ENCODE measurements around the gene CD36.

CD36 gene
- 249 to 1,295 (median 577) reads per million in 17 experiments for total RNA-seq

DNA sequence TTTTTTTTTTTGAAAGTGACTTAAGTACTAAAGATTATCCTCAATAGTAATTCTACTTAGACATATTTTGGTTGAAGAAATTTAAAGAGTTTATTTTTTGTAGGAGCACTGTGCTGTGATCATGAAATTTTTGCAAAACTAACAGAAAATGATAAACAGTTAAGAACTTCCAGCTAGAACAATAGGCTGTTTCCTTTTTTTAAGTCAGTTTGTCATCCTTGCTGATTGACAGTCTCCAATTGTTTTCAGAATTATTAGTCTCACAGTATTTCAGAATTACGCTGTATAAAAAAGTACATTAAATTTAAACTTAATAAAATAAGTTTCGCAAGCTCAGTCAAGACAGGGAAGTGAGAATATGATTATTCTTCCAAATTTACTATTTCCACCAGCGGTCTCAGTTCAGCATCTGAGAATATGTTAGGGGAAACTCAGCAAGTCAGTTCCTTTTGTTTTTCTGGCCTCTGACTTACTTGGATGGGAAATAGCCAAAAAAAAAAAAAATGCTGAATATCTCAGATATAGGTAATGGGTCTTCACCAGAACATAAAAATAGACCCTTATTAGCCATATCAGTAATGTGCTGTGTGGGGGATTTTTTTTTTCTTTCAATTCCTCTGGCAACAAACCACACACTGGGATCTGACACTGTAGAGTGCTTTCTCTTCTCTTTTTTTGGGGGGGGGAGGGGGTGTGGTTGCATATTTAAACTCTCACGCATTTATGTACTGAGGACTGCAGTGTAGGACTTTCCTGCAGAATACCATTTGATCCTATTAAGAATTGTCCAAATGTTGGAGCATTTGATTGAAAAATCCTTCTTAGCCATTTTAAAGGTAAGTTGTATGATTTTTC is at the start of gene CD36:
Gene CD36 (plus strand): TSS at position 732 of the 855 bp plus-strand sequence. CDS start 8,099 bp downstream, outside the sequence.
- DNase-seq: peak; percentile 77 to 94 (median 86)

GRCh38 chr7:80589631-80590030 is 48.8 kb upstream of the CD36 start:
- DNase-seq: no peak

DNA sequence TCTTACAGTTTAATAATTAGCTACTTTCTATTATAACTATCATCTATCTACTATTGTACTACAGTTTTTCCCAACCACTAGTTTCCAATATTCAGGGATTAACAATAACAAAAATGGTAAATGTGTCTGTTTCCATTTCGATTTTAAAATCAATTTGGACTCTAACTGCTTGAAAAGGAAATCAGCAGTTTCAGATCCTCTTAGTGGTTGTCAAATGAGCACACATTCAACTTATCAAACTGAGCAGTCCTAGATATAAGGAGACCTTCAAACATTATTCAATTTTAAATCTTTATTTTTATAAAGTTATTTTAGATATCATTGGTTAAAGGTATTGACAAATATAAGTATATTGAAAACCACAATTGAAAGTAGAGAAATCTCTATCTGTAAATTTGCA is 46.8 kb upstream of the CD36 start:
- DNase-seq: peak in 2 of 4 experiments; percentile 27 to 49

GRCh38 chr7:80593869-80594586 is 44.4 kb upstream of the CD36 start:
- no peak for DNase-seq

- DNase-seq: no peak
Observed at GRCh38 chr7:80596933-80597517, 41.4 kb upstream of the CD36 start.

DNA sequence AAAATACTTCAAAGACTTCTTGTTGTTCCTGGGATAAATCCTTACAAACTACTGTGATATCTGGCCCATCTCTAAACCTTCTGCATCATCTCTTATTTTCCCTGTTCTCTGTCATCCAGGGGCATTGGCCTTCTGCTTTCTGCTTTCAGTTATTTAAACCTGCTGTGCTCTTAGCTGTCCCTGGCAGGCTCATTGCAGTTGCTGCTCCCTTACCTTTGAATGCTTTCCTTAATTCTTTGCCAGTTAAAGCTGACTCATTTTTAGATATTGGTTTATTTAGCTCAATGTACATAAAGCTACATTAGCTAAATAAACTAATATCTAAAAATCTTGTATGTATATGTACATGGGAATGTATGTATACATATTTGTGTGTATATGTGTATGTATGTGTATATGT is 40.6 kb upstream of the CD36 start:
- DNase-seq: no peak

DNA sequence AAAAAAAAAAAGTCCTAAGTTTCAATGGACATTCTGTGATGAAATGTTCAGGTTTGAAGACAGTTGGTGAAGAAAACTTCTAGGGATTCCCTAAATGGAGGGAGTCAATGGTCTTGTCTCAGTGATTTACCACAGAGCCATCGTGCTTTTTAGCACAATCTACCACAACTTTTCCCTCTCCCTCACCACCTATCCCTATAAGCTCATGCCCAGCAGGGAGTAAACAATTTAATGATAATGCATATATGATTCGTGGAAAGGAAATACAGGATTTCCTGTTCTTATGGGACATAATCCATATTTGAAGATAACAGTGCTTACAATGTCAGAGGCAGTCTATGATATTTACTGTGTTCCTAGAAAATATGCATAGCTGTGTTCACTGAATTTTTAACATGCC is 38.4 kb upstream of the CD36 start:
- DNase-seq: no peak

GRCh38 chr7:80601999-80602398 is 36.4 kb upstream of the CD36 start:
- no peak for DNase-seq

- no peak for DNase-seq
Observed at GRCh38 chr7:80603940-80604339, 34.5 kb upstream of the CD36 start.

- DNase-seq: no peak
Observed at GRCh38 chr7:80604436-80604835, 34.0 kb upstream of the CD36 start.

- no peak for DNase-seq
Observed at GRCh38 chr7:80607136-80607535, 31.3 kb upstream of the CD36 start.

DNA sequence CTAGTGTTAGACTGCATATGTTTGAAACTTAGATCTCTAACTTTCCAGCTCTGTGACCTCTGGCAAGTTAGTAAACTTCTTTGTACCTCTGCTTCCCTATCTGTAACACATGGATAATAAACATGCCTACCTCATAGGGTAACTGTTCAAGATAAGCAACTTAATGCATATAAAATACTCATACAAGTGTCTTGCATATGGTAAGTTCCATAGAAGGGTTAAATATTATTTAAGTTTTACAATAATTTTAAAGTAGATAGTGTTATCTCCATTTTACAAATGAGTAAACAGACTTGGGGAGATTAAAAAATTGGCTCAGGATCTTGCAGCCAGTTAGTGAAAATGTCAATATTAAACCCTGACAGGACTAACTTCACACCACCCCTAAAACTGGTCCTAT is 30.1 kb upstream of the CD36 start:
- no peak for DNase-seq

- DNase-seq: no peak
Observed at GRCh38 chr7:80609751-80610150, 28.7 kb upstream of the CD36 start.

- DNase-seq: no peak
Observed at GRCh38 chr7:80611353-80611752, 27.1 kb upstream of the CD36 start.

GRCh38 chr7:80611779-80612178 is 26.7 kb upstream of the CD36 start:
- no peak for DNase-seq

- peak in 2 of 4 experiments; percentile 48 to 51 for DNase-seq
Observed at GRCh38 chr7:80612880-80613279, 25.6 kb upstream of the CD36 start.

GRCh38 chr7:80613519-80613918 is 24.9 kb upstream of the CD36 start:
- no peak for DNase-seq

DNA sequence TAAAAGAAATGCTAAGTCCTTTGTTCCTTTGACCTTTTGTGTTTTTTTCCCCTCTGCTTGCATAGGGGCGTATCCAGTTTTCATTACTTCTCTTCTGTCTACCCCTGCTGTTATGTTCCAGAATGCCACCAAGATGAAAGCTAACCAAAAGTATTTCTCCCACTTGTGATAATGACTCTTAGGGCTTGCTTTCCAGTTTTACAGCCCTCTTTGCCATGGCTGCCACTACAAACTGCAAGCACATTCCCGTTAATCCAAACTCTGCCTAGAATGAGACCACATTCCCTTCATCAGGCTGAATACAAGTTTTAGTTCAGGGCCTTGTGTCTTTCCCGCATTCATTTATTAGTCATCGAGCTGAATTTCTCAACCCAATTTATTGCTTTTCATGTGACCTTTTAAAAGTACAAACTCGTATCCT is 23.6 kb upstream of the CD36 start:
- peak in 2 of 4 experiments; percentile 28 to 46 for DNase-seq

- DNase-seq: peak; percentile 60 to 90 (median 73)
Observed at GRCh38 chr7:80618096-80618495, 20.3 kb upstream of the CD36 start.

GRCh38 chr7:80619741-80620140 is 18.7 kb upstream of the CD36 start:
- peak in 2 of 4 experiments; percentile 38 to 62 for DNase-seq

DNA sequence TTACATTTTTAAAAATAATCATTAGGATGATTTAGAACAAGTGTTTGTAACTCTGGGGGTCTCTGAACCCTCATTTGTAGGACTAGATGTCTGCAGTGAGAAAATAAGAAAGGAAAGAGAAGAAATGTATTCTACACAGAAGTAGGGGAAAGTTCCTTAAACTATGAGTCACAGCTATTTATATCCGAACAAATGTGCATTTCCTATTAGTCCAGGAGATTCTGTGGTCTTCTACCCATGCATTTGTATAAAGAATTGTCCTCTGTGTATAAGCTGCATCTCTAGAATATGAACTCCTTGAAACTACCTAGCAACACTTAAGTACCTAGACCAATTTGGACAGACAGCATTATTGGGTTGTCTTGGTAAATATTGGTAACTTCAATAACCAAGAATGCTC is 15.9 kb upstream of the CD36 start:
- peak in 2 of 4 experiments; percentile 59 to 62 for DNase-seq

DNA sequence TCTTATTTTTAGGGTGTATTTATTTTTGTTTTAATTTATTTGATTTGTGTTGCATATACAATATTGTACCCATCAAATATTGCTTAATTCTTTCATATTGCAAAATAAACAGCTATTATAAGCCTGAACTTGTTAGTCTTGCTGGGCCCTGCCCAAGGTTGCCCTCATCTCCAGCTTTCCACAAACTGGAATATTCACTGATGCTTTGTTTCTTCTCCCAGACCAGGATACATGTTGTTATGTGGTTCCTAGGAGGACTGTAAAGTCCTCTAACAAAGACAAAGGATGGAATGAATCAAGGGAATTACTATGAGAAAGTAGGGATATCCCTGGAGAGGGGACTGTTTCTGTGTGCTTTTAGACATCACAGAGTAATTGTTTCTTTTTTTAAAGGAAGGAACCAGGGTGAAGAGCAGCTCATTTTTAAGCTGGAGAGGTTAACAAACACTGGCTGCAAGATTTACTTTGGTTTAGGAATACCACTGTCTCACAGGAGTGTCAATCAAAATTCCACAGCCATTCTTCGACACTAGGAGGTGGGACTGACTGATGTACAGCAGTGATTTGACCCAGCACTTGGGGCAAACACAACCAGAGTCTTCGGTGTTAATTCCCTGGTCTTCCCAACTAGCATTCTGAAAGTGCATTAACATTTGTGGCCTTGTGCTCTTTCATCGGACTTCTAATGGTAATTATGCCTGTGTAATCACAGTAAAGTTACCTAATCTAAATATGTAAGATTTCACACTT is 14.8 kb upstream of the CD36 start:
- no peak for DNase-seq

DNA sequence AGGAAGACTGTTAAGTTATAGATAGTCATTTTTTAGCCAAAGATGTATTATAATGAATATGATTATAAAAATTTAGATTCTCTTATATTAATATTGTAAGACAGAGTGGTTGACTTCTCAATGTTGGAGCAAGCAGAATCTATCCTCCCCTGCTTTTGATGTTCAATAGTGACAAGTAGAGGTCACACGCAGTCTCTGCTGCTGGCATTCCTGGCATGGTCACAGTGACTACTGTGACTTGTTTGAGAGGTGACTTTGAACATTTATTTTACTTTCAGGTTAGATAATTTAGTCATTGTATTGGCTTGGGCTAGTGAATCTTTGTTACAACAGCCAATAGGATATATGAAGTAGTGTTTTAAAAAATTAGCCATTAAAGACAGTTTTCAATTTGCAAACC is 13.7 kb upstream of the CD36 start:
- no peak for DNase-seq
